HCT116 (cell line): Measurements from ENCODE around the gene RCE1. TPM values are rescaled to one million over a fixed set of nuclear protein-coding genes. Genes with fewer than 3 reads are reported as not detected.

Experiments
- ATAC-seq: fragments of 200-7000 bp; cut with Tn5 transposase; 2 replicates; pipeline ENCODE4 v1.9.1; 2020; ENCODE audit warnings: mild to moderate bottlenecking, moderate library complexity
- BruUV-seq: library from RNA; stranded (reverse); fragments of 400-500 nt; replicated peaks from 2 replicates; lab custom pipeline; 2021; lab: Mats Ljungman, UMichigan
- CTCF ChIA-PET: fragments of 300-600 bp; sonication (Branson Sonifier 250); formaldehyde crosslinking; loops from one replicate; lab custom pipeline; 2021; ENCODE audit warnings: antibody characterized with exemption; lab: Charles Lee
- POLR2A ChIA-PET: fragments of 300-600, 350-600 bp; sonication (Branson Sonifier 250); formaldehyde crosslinking; loops from one replicate; lab custom pipeline; 2021; ENCODE audit warnings: antibody characterized with exemption; lab: Charles Lee
- RAD21 ChIA-PET, 2 experiments: fragments of 300-600 bp; sonication (Branson Sonifier 250); formaldehyde crosslinking; loops; one replicate each; lab custom pipeline; 2023; ENCODE audit warnings: low total read pairs in 2 of 2; ENCODE audit not compliant: uncharacterized antibody in 2 of 2, unreplicated experiment in 2 of 2, low non-redundant PET in 1 of 2; lab: Charles Lee
- DNase-seq: peaks from one replicate; pipeline ENCODE4 v3.0.0-alpha.2; 2010; ENCODE audit warnings: low read depth, low spot score
- H2AFZ ChIP-seq: fragments of 200-600 bp; shearing (Covaris generic), sonication (generic); 2 replicates; pipeline ENCODE4 v1.6.1; 2017; ENCODE audit warnings: low read depth, mixed run types, mixed read lengths, antibody characterized with exemption, low read length; ENCODE audit not compliant: poor library complexity, severe bottlenecking
- H3K27ac ChIP-seq: 2 replicates; pipeline ENCODE4 v1.5.1; 2012; ENCODE audit warnings: low read depth, low read length
- H3K27me3 ChIP-seq: fragments of 200-600 bp; sonication (generic); 2 replicates; pipeline ENCODE4 v1.6.1; 2016; ENCODE audit warnings: mixed run types, low read length, mixed read lengths; ENCODE audit not compliant: insufficient read depth
- H3K36me3 ChIP-seq, 2 experiments: fragments of 200-500 bp in 1 of 2; fragments of 200-600 bp in 1 of 2; sonication (Bioruptor generic) in 1 of 2; sonication (generic) in 1 of 2; 2 replicates each; pipeline versions ENCODE4 v1.5.1 to v1.6.1; 2014 to 2016; ENCODE audit warnings: low read length in 2 of 2, inconsistent platforms in 1 of 2, mixed read lengths in 1 of 2, mixed run types in 1 of 2; ENCODE audit not compliant: insufficient read depth in 2 of 2, control insufficient read depth in 1 of 2
- H3K4me1 ChIP-seq, 2 experiments: fragments of 200-600 bp in 1 of 2; sonication (generic) in 1 of 2; 2 replicates each; pipeline versions ENCODE4 v1.5.1 to v1.6.1; 2012 to 2017; ENCODE audit warnings: low read length in 2 of 2, inconsistent platforms in 1 of 2, mild to moderate bottlenecking in 1 of 2, mixed read lengths in 1 of 2, mixed run types in 1 of 2, moderate library complexity in 1 of 2; ENCODE audit not compliant: insufficient read depth in 2 of 2, control insufficient read depth in 1 of 2
- H3K4me2 ChIP-seq: fragments of 200-600 bp; sonication (generic); 2 replicates; pipeline ENCODE4 v1.6.1; 2017; ENCODE audit warnings: mixed run types, low read length, mixed read lengths
- H3K4me3 ChIP-seq, 2 experiments: fragments of 200-600 bp in 1 of 2; sonication (generic) in 1 of 2; replicated peaks in 1 of 2; 2 replicates each; pipeline ENCODE4 v1.5.1; 2011 to 2016; ENCODE audit warnings: low read length in 2 of 2, control low read depth in 1 of 2, low read depth in 1 of 2, mild to moderate bottlenecking in 1 of 2, mixed read lengths in 1 of 2, mixed run types in 1 of 2
- H3K79me2 ChIP-seq: fragments of 200-600 bp; sonication (generic); 2 replicates; pipeline ENCODE4 v1.6.1; 2017; ENCODE audit warnings: mild to moderate bottlenecking, mixed run types, low read length, moderate library complexity, mixed read lengths; ENCODE audit not compliant: insufficient read depth
- H3K9ac ChIP-seq: fragments of 200-600 bp; sonication (generic); 2 replicates; pipeline ENCODE4 v1.6.1; 2016; ENCODE audit warnings: low read length, mixed read lengths
- H3K9me2 ChIP-seq: fragments of 200-600 bp; sonication (generic), shearing (Covaris generic); 2 replicates; pipeline ENCODE4 v1.6.1; 2017; ENCODE audit warnings: mixed run types, mild to moderate bottlenecking, moderate library complexity; ENCODE audit not compliant: insufficient read depth
- H3K9me3 ChIP-seq, 2 experiments: fragments of 200-500 bp in 1 of 2; fragments of 200-600 bp in 1 of 2; sonication (Bioruptor generic) in 1 of 2; sonication (generic) in 1 of 2; 2 replicates each; pipeline ENCODE4 v1.6.1; 2014 to 2017; ENCODE audit warnings: low read length in 2 of 2, mixed read lengths in 2 of 2, inconsistent platforms in 1 of 2, low read depth in 1 of 2, mild to moderate bottlenecking in 1 of 2, mixed run types in 1 of 2, moderate library complexity in 1 of 2; ENCODE audit not compliant: control insufficient read depth in 1 of 2, insufficient read depth in 1 of 2
- H4K20me1 ChIP-seq: fragments of 200-600 bp; sonication (generic), shearing (Covaris generic); 2 replicates; pipeline ENCODE4 v1.6.1; 2017; ENCODE audit warnings: mixed run types, mild to moderate bottlenecking, moderate library complexity; ENCODE audit not compliant: insufficient read depth
- ATF3 ChIP-seq: IDR thresholded peaks from 2 replicates; pipeline ENCODE4 v1.6.1; 2012
- CBX3 ChIP-seq: IDR thresholded peaks from 2 replicates; pipeline ENCODE4 v1.6.1; 2012; ENCODE audit warnings: low read depth
- CEBPB ChIP-seq: IDR thresholded peaks from 2 replicates; pipeline ENCODE4 v1.6.1; 2012; ENCODE audit warnings: low read depth
- EGR1 ChIP-seq: IDR thresholded peaks from 2 replicates; pipeline ENCODE4 v1.6.1; 2012; ENCODE audit warnings: low read depth
- ELF1 ChIP-seq: IDR thresholded peaks from 2 replicates; pipeline ENCODE4 v1.6.1; 2012; ENCODE audit warnings: low read depth, borderline replicate concordance
- EZH2 ChIP-seq: fragments of 200-600 bp; sonication (generic); IDR thresholded peaks from 2 replicates; pipeline ENCODE4 v1.6.1; 2017; ENCODE audit warnings: antibody characterized with exemption, mixed run types
- EZH2phosphoT487 ChIP-seq: fragments of 200-600 bp; IDR thresholded peaks from 2 replicates; pipeline ENCODE4 v1.6.1; 2018; ENCODE audit warnings: antibody characterized with exemption, borderline replicate concordance
- POLR2A ChIP-seq: IDR thresholded peaks from 2 replicates; pipeline ENCODE4 v1.7.0; 2011; ENCODE audit warnings: borderline replicate concordance; ENCODE audit not compliant: insufficient read depth, insufficient read length; ENCODE audit errors: extremely low read depth
- POLR2AphosphoS5 ChIP-seq: IDR thresholded peaks from 2 replicates; pipeline ENCODE4 v1.6.1; 2011; ENCODE audit warnings: mild to moderate bottlenecking, low read depth, low read length, moderate library complexity
- RAD21 ChIP-seq: IDR thresholded peaks from 2 replicates; pipeline ENCODE4 v1.6.1; 2012; ENCODE audit warnings: low read depth, mild to moderate bottlenecking
- SIN3A ChIP-seq: IDR thresholded peaks from 2 replicates; pipeline ENCODE4 v1.6.1; 2012; ENCODE audit warnings: low read depth
- SP1 ChIP-seq: IDR thresholded peaks from 2 replicates; pipeline ENCODE4 v1.6.1; 2012; ENCODE audit warnings: low read depth
- SRF ChIP-seq: IDR thresholded peaks from 2 replicates; pipeline ENCODE4 v1.6.1; 2012; ENCODE audit warnings: low read depth
- ZBTB33 ChIP-seq: IDR thresholded peaks from 2 replicates; pipeline ENCODE4 v1.6.1; 2011; ENCODE audit warnings: mild to moderate bottlenecking, low read length, moderate library complexity; ENCODE audit not compliant: insufficient replicate concordance; ENCODE audit errors: extremely low read depth
- ZFX ChIP-seq: fragments of 450-650 bp; IDR thresholded peaks from 2 replicates; pipeline ENCODE4 v1.6.1; 2017
- ZNF274 ChIP-seq: fragments of 200-500 bp; sonication (Bioruptor generic); IDR thresholded peaks from 2 replicates; pipeline ENCODE4 v1.6.1; 2014; ENCODE audit warnings: mild to moderate bottlenecking, low read depth, low read length, inconsistent platforms
- intact Hi-C: fragments of 100-400 bp; cut with micrococcal nuclease; formaldehyde crosslinking; loops from 2 replicates; pipeline ENCODE4 v1.10.0; 2022
- total RNA-seq: library from RNA; stranded (reverse); gene quantifications from one replicate; pipeline ENCODE4 v1.2.1, GENCODE V29; 2021; ENCODE audit not compliant: unreplicated experiment
- TF ChIP-seq, protein P1 (sequence below), 3 experiments: fragments of 200-600 bp in 1 of 3; sonication (generic) in 1 of 3; IDR thresholded peaks in 2 of 3; conservative IDR thresholded peaks in 1 of 3; 2 replicates each; pipeline ENCODE4 v1.5.1; 2012 to 2017; ENCODE audit warnings: low read depth in 2 of 3, low read length in 2 of 3, antibody characterized with exemption in 1 of 3, borderline replicate concordance in 1 of 3, control low read depth in 1 of 3, mild to moderate bottlenecking in 1 of 3, mixed read lengths in 1 of 3, mixed run types in 1 of 3, moderate library complexity in 1 of 3; ENCODE audit not compliant: insufficient read depth in 1 of 3
- TF ChIP-seq, protein P2 (sequence below): IDR thresholded peaks from 2 replicates; pipeline ENCODE4 v1.6.1; 2012; ENCODE audit warnings: low read depth

The RCE1 gene
- total RNA-seq, 1 experiment from 2014 or later: 35.3 TPM

- CTCF ChIA-PET: interaction anchor here (1.0 kb wide), 1 partner anchor 16 kb away, joined by 3 read pairs; no protein-coding TSS in a partner anchor
- no peak for ATAC-seq
- RAD21 ChIA-PET: no interaction called here
These were observed 21.9 kb downstream of the RCE1 start for GRCh38 chr11:66864924-66865697.

More at GRCh38 chr11:66864924-66865697, 21.9 kb downstream of the RCE1 start:
- Histone ChIP-seq H2AFZ (no peak overlapping the region), H3K79me2 (no peaks in the 10 kb centered on the region), H3K9me2 (no peaks in the 10 kb centered on the region), H3K9ac (no peak overlapping the region), H3K36me3 (no peaks in the 10 kb centered on the region; a peak in 1 of 4 replicates), H3K27ac (no peak overlapping the region), H4K20me1 (no peaks in the 10 kb centered on the region), H3K4me3 (no peak overlapping the region), H3K9me3 (no peaks in the 10 kb centered on the region), H3K4me1 (peaks cover 7 to 23% of the 10 kb centered on the region in 2 experiments; a peak in 3 of 4 replicates), H3K27me3 (no peaks in the 10 kb centered on the region), H3K4me2 (no peak overlapping the region)
- intact Hi-C loops: no loop called here
- BruUV-seq: no TSS peak
- TF ChIP-seq, protein P1, sequence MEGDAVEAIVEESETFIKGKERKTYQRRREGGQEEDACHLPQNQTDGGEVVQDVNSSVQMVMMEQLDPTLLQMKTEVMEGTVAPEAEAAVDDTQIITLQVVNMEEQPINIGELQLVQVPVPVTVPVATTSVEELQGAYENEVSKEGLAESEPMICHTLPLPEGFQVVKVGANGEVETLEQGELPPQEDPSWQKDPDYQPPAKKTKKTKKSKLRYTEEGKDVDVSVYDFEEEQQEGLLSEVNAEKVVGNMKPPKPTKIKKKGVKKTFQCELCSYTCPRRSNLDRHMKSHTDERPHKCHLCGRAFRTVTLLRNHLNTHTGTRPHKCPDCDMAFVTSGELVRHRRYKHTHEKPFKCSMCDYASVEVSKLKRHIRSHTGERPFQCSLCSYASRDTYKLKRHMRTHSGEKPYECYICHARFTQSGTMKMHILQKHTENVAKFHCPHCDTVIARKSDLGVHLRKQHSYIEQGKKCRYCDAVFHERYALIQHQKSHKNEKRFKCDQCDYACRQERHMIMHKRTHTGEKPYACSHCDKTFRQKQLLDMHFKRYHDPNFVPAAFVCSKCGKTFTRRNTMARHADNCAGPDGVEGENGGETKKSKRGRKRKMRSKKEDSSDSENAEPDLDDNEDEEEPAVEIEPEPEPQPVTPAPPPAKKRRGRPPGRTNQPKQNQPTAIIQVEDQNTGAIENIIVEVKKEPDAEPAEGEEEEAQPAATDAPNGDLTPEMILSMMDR (IDR thresholded peaks at IDR 0.05 in 2 of 3, conservative IDR thresholded peaks at IDR 0.05 in 1 of 3; ENCODE audit: borderline replicate concordance in 1 of 3, insufficient read depth in 1 of 3, low read depth in 2 of 3, low read length in 2 of 3): no peak
- TF ChIP-seq SIN3A: no peak
- no peak for TF ChIP-seq SRF
- TF ChIP-seq, protein P2, sequence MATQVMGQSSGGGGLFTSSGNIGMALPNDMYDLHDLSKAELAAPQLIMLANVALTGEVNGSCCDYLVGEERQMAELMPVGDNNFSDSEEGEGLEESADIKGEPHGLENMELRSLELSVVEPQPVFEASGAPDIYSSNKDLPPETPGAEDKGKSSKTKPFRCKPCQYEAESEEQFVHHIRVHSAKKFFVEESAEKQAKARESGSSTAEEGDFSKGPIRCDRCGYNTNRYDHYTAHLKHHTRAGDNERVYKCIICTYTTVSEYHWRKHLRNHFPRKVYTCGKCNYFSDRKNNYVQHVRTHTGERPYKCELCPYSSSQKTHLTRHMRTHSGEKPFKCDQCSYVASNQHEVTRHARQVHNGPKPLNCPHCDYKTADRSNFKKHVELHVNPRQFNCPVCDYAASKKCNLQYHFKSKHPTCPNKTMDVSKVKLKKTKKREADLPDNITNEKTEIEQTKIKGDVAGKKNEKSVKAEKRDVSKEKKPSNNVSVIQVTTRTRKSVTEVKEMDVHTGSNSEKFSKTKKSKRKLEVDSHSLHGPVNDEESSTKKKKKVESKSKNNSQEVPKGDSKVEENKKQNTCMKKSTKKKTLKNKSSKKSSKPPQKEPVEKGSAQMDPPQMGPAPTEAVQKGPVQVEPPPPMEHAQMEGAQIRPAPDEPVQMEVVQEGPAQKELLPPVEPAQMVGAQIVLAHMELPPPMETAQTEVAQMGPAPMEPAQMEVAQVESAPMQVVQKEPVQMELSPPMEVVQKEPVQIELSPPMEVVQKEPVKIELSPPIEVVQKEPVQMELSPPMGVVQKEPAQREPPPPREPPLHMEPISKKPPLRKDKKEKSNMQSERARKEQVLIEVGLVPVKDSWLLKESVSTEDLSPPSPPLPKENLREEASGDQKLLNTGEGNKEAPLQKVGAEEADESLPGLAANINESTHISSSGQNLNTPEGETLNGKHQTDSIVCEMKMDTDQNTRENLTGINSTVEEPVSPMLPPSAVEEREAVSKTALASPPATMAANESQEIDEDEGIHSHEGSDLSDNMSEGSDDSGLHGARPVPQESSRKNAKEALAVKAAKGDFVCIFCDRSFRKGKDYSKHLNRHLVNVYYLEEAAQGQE: no peak
- TF ChIP-seq CEBPB: no peak
- no peak for TF ChIP-seq SP1
- no peak for TF ChIP-seq POLR2AphosphoS5
- TF ChIP-seq POLR2A: no peak
- TF ChIP-seq ZBTB33: no peak
- TF ChIP-seq ZFX: no peak
- TF ChIP-seq ELF1: no peak
- no peak for TF ChIP-seq ATF3
- no peak for TF ChIP-seq RAD21
- TF ChIP-seq EZH2: no peak
- no peak for TF ChIP-seq CBX3
- no peak for TF ChIP-seq ZNF274
- no peak for TF ChIP-seq EZH2phosphoT487
- TF ChIP-seq EGR1: no peak
- POLR2A ChIA-PET: no interaction called here
- DNase-seq: no peak
